ENCODE measurements around the gene RSPH6A.

Gene RSPH6A

DNA sequence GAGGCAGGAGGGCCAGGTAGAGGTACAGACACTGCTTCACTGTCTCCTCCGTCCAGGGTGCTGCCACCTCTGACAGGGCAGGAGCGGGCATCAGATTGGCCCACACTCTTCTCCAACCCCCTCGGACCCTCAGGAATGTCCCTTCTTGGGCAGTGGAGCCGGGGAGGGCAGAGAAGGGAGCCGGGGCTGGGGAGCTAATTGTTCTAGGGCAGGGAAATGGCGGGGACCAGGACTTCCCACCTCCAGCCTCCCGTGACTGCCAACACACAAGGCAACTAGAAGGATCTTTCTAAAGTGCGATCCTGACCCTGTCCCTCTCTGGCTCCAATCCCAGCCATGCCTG lies 10.1 kb upstream of the RSPH6A start:
- no peak for DNase-seq (ENCODE audit: low read depth in 2 of 2)

DNA sequence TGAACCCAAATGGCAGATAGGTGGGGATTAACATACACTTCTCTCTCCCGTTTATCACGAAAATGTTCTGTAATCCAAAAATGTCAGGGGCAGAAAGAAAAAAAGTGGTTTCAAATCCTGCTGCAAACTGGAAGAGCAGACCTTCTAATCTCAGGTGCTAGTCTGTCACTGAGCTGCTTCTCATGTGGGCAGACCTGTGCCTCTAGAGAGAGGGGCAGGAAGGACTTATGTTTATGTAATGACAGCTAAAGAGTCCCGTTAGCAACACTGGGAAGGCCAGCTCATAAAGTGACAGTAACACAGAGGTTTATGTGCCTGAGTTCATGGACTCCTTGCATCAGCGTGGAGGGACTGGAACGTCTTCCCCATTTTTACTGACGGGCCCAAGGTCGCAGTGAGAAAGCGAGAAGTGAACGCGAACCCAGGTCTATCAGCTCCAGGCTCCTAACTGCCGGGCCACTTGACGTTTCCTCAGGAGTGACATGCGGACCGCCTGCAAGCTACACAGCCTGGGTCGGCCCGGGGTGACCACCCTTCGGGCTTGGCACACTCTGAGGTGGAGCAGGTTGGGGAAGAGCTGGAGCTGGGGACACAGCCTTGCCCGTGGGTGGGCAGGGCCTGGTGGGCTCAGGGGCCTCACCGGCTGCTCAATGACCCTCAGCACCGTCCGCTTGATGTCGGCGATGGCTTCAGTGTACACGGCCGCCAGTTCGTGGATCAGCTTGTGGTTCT lies 9.6 kb upstream of the RSPH6A start:
- no peak for DNase-seq (ENCODE audit: low read depth in 2 of 2)

DNA sequence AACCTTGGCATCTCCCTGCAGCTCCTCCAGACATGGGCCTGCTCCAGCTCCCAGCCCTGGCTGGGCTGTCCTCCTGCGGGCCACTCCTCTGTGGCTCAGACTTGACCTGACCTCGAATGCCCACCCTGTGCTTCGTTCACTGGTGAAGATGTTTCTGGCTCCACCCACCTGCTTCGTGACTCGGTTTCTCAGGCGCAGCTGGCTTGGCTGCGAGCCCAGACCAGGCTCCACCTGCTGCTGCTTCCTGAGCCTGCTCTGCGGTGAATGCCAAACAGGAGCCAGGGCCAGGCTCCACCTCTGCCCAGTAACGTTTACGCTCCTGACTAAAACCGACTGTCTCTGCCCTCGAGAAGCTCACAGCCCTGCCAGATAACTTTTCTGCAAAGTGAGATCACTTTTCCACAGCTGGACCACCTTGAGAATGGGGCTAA lies 8.9 kb upstream of the RSPH6A start:
- no peak for DNase-seq (ENCODE audit: low read depth in 2 of 2)

DNA sequence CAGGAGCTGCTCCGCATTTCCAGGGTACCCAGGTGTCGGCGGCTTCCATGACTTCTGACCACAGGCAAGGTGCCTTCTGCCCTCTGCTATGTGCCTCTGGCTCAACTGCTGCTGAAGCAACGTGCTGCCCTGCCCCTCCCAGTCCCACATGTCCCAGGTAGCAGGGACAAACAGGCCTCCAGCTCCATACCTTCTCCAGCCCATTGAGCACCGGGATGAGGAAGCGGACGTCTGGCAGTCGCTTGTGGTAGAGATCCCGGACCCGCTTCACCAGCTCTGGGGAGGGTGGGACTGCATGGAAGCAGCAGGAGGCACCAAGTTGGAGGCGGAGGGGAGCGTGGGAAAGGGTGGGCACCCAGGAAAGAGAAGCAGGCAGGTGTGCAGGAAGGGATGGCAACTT lies 8.1 kb upstream of the RSPH6A start:
- DNase-seq (ENCODE audit: low read depth in 2 of 2): no peak

DNA sequence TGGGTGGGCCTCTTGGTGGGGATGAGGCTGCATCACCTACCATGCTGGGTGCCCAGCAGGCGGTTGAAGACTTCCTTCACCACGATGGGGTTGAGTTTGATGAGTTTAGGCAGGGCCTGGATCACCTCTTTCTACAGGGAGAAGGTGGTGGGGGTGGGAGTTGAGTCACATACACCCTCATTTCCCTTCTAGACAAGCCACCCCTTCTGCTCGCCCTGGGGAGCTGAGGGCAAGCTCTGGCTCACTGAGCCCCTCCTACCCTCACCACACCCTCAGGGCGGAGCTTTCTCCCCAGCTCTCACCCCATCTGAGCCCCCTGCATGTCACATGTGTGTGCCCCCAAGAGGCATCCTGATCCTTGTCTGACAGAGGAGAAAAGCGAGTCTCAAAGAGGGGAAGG lies 7.6 kb upstream of the RSPH6A start:
- DNase-seq (ENCODE audit: low read depth in 2 of 2): no peak

DNA sequence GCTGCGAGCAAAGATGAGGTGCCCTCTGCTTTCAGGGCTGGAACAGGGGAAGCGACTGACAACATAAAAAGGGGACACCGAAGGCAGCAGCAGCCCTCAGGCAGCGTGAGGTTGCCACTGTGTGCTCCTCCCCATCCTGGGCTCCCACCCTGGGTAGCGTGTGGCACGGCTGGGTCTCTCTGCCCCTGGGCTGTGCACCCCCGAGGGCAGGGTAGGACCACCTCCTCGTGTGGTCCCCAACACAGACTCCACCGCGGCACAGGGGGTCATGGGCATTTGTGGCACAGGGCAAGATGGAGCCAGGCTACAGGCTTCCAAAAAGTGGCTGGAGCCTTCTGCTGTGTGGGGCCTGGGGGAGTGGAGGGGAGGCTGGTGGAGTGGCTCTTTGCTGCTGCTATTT lies 6.5 kb upstream of the RSPH6A start:
- DNase-seq (ENCODE audit: low read depth in 2 of 2): no peak

DNA sequence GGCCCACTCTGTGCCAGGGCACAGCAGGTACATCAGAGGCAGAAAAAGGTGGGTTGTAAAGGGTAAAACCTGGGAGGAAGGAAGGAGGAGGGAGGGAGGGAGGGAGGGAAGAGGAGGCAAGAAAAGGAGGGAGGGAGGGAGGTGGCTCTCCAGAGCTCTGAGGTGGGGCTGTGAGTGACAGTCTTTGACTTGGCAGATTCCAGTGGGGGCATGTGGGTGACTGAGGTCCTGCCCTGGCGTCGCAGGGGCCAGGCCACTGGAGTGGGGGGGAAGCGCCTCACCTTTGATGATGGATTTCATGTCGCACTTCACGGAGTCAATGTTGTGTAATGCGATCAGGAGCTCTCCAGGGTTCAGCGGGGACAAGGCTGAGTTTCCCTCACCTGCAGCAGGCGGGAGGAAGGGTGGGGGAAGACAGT lies 6.0 kb upstream of the RSPH6A start:
- no peak for DNase-seq (ENCODE audit: low read depth in 2 of 2)

DNA sequence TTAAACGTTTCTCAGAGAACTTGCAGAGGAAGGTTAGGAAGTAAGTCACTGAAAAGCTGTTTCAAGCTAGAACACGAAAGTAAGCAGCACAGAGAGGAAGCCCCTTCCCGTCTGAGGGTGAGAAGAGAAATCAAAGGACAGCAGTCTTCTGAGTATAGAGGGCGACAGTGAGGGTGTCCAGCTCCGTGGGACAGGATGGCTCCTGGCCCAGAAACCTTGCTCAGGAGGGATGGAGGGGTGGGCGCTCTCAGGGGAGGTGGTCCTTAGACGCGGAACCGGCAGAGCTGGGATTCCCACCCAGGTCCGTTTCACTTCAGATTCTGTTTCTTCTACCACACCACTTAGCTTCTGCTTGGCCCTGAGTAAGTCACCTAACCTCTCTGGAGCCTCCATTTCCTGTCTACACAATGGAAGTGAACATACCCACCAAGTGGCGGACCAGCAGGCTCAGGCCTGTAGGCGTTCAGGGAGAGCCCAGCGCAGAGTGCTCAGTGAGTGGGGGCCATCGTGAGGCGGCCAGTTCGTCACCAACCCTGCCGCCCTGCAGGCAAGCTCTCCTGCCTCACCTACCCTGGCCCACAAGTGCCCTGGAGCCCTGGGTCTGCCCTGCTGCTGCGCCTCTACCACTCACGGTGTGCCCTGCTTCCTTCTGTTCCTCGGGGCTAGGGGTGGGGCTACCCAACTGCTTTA lies 5.5 kb upstream of the RSPH6A start:
- no peak for DNase-seq (ENCODE audit: low read depth in 2 of 2)

DNA sequence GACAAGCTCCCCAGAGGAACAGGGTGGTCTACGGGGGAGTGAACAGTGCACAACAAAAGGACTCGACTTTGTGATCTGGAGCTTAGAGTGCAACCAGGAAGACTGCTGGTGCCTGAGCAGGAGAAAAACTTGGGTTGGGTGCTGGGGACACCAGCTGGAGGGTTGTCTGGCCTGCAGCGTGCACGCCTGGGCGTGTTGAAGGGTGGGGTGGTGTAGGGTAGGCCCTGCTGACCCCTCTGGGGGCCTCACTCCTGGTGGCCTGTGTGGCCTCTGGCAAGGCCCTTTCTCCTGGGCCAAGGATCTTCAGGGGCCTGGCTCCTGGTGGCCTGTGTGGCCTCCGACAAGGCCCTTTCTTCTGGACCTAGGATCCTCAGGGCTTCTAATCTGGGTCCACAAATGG lies 4.7 kb upstream of the RSPH6A start:
- DNase-seq (ENCODE audit: low read depth in 2 of 2): no peak

DNA sequence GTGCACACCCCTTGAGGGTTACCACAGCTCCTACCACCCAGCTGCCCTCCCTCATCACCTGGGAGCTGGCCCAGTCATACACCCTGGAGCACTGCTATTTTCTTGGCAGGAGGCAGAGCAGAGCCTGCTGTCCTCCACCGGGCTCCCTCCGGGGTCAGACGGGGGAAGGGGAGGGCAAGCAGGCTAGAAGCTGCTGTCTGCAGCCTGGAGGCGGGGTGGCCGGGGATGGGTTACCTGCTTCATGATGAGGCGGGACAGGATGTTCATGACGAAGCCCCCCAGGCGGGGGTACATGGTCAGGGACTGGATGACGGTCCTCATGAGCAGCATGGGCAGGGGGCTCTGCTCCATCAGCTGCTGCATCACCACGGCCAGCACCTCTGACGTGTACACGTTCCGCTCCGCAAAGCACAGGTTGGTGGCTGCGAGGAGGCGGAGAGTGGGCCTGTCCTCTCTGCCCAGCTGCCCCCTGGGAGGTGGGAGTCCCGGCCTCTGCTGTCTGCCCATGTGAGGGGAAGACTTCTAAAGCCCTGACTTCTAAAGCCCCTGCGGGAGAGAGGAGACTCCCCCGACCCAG lies 2.7 kb upstream of the RSPH6A start:
- DNase-seq (ENCODE audit: low read depth in 2 of 2): no peak

DNA sequence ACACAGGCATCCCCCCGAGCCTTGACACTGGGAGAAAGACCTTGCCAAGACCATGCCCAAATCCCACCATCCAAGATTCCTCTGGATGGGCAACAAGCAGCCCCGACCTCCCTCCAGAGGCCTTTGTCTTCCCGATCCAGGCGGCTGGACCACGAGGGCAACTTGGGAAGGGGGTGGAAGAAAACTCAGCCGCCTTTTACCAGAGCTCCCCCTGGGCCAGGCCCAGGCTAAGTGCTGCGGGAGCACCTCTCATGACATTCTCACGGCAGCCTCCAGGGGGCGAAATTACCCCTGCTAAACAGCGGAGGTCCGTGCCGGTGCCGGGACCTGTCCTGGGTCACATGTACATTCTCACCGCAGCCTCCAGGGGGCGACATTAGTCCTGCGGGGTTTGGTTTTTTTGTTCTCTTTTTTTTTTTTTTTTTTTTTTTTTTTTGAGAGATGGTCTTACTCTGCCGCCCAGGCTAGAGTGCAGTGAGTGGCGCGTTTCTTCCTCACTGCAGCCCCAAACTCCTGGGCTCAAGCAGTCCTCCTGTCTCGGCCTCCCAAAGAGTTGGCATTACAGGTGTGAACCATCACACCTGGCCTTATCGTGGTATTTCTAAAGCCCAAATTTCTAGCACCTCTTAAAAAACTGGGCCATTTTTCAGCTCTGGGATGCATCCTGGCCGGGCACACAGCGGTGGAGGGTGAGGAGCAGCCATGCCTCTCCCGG lies 2.1 kb upstream of the RSPH6A start:
- DNase-seq (ENCODE audit: low read depth in 2 of 2): peak; percentile 90 to 94

DNA sequence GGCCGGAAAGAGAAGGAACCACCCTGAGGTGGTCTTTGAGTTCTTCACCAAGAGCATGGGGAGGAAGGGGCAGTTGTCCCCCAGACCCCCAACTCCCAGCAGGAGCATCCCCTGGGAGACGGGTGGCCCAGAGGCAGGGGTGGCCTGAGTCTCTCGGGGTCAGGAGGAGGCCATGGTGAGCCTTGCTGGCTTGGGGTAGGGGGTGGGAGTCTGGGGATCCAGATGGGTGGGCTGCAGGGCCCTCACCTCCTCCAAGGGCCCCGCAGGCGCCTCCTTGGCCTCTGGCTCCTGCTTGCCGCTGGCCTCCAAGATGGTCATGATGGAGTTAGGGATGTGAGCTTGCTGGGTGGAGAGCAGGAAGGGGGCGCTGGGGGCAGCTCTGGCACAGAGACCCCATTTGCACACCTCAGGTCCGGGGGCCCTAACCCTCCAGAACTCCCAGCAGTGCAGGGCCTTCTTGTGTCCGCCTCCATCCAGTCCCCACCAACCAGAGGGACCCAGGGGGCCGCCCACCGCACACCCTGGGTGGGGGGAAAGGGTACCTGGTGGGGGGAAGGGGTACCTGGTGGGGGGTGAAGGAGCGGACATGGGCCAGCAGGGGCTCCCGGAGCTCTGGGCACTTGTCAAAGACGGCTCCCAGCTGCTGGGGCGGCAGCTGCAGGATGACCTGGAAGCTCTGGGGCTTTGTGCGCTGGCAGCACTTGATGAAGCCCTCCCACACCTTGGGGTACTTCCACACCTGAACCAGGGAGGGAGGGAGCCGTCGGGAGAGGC lies 1.3 kb upstream of the RSPH6A start:
- DNase-seq (ENCODE audit: low read depth in 2 of 2): no peak

DNA sequence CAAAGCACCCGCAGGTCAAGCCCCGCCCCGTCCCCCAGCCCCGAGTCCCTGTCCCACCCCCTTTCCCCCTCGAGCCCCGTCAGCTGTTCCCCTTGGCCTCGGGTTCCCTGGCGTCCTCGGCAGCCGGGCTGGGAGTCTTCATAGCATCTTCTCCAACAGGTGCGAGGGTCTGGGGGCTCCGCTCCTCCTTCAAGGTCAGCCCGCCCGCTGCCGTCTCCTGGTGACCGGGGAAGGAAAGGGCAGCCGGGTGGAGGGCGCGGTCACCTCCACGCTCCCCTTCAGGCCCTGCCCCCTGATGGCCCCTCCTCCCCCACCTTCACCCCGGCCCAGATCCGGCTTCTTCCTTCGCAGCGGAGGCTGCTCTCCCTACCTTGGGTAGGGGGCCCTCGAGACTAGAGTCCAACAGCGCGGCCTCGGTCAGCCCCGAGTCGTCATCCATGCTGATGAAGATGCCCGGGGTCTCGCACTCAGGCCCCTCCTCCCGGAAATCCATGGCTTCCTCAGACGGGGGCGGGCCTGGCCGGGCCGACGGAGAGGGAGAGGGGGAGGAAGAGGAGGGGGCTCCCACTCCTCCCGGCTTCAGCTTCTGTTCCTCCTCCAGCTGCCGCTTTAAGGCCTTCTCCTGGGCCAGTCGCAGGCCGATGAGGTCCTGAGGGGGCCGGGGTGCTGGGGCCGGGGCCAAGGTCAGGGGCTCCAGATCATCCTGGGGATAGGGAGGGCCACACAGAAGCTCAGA lies 541 bp upstream of the RSPH6A start:
- no peak for DNase-seq (ENCODE audit: low read depth in 2 of 2)

DNA sequence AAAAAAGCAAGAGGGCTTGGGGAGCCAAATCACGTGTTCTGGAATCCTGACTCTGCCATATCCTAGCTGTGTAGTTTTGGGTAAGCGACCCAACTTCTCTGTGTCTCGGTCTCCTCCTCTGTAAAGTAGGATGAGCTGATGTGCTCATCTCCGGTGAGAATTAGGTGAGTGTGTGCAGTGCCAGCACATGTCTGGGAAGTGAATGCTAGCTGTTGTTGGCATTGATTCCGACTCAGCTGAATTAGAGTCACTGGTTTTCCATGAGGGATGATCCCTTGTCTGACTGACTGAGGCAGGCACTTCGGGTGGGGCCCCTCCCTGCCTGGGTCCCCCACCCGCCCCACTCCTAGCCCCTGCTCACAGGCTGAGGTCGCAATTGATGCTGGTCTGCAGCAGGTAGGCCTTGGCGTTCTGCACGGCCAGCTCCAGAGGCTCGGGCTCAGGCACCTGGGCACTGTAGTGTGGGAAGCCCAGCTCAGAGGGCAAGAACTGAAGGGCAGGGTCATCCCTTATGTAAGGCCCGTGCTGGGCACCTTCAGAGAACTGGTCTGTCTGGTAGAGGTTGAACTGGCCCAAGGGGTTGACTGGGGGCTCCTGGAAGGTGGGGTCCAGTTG lies 835 bp downstream of the RSPH6A start:
- DNase-seq (ENCODE audit: low read depth in 2 of 2): no peak

DNA sequence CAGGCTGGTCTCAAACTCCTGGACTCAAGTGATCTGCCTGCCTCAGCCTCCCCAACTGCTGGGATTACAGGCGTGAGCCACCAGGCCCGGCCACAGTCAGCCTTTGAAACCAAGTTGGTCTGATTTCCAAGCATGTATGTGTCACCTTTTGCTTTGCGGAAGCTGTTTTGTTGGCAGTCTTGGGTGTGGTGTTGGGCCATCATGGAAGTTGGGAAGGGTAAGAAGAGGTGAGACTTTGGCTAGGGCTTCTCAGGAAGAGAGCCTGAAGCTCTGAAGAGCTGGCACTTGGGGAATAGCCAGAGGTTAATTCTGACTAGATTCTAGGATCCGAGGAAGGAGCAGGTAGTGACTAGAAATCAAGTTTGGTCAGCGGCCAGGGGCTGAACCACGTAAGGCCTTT lies 2.8 kb downstream of the RSPH6A start:
- no peak for DNase-seq (ENCODE audit: low read depth in 2 of 2)

DNA sequence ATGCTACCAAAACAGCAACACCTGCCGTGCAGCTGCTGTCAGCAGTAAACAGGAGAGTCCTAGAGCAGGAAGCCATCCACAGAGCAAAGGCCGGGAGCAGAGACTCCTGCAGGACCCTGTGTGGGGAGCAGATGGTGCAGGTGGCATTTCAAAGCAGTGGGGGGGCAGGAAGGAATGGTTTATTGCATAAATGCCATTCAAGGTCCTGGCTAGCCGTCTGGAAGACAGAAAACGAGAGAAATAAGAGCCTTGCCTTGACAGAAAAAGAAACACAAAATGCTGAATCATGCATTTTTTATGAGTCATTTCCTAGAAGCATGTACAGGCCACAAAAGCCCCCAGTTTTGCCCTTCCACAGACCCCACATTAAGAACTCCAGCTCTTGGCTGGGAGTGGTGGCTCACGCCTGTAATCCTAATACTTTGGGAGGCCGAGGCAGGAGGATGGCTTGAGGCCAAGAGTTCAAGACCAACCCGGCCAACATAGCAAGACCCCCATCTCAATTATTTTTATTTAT lies 5.4 kb downstream of the RSPH6A start:
- DNase-seq (ENCODE audit: low read depth in 2 of 2): no peak

DNA sequence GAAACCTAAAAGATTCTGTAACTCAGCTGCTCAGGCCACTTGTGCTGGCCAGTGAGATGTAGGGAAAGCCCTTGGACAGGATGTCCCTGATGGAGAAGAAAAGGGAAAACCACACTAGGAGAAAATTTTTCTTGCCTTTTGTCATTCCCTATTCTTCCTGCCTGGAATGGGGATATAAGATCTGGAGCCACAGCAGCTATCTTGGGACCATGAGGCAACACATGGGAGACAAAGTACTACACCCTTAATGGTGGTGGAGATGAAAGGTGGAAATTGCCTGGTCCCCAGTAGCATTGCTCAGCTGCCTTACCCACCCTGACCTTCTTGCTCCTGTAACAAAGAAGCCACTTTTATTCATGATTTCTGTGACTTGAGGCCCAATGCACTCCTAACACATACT lies 9.4 kb downstream of the RSPH6A start:
- no peak for DNase-seq (ENCODE audit: low read depth in 2 of 2)

DNA sequence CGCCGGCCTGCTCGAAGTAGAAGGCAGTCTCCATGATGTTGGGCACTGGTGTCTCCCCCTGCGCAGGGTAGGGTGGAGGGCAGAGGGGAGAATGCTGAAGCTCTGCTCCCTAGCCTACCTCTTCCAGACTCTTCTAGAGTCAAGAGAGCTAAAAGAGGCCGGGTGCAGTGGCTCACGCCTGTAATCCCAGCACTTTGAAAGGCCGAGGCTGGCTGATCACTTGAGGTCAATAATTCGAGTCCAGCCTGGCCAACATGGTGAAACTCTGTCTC lies 10.2 kb downstream of the RSPH6A start:
- no peak for DNase-seq (ENCODE audit: low read depth in 2 of 2)

DNA sequence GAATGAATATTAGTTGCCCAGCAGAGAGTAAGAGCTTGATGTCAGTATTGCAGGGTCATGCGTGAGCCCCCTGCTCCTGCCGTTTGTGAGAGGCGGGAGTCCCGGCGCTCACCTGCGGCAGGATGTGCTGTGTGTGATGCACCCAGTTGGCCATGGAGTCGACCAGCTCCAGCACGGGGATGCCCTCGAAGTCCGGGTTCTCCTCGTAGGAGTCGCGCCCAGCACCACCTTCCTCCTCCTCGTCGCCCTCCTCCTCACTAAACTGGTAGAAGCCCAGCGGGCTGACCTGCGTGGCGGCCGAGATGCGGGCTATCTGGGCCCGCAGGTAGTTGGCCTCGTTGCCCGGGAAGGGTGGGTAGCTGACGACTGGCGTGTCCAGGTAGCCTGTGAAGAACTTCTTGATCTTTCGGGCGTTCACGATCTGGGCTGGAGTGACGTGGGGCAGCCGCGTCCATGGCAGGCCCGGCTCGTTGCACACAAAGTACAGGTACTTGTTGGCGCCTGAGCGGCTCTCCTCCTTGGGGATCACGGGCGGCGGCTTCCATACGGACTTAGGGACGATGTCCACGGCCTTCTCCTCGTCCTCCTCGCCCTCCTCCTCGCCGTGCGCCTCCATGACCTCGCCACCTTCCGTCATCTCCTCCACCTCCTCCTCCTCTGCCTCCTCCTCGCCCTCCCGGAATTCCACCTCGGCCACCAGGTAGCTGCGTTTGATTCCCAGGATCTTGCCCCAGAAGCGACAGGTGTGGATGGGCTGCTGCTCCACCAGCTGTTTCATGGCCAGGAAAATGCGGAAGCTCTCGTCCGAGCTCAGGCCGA lies 10.8 kb downstream of the RSPH6A start:
- no peak for DNase-seq (ENCODE audit: low read depth in 2 of 2)

DNA sequence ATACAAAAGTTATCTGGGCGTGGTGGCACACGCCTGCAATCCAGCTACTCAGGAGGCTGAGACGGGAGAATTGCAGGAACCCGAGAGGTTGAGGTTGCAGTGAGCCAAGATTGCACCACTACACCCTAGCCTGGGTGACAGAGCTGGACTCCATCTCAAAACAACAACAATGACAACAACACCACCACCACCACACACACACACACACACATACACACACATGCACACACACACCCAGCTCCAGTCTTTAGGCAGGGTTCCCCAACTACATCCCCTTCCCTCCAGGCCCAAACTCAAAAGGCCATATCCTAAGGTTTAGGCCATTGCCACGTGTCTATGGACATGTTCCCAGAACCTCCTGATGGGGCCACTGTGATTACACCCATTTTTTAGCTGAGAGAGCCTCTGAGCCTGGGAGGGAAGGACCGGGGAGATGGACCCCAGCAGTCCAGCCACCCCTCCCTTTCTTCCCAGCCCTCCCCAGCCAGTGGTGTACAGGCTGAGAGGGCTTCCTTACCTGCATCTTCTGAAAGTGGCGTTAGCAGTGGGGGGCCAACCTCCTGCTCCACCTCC lies 13.4 kb downstream of the RSPH6A start:
- no peak for DNase-seq (ENCODE audit: low read depth in 2 of 2)

Measured in stimulated activated CD8-positive, alpha-beta memory T cell treated with anti-CD3 and anti-CD28 coated beads, Interleukin-2, amount 100 ng/mL, for 1 hour (primary cell).